Left renal cortex interstitium (tissue), 4 donors: ENCODE measurements around the gene HIVEP1. TPM values are rescaled to one million over a fixed set of nuclear protein-coding genes. Genes with fewer than 3 reads are reported as not detected.

Source experiments
- DNase-seq, 4 donors: peaks; one replicate each; pipeline ENCODE4 v3.0.0-alpha.2; 2013; ENCODE audit warnings: low read depth in 4 of 4, low spot score in 2 of 4, missing footprints in 1 of 4
- polyA plus RNA-seq, 4 donors: library from polyadenylated mRNA; unstranded; fragments of 120-200 nt; gene quantifications; one replicate each; pipeline ENCODE4 v1.2.1, GENCODE V29; 2013; ENCODE audit not compliant: insufficient read length in 4 of 4

Gene HIVEP1
- polyA plus RNA-seq, 4 donors: 18.0 to 24.4 (median 22.6) TPM

DNA sequence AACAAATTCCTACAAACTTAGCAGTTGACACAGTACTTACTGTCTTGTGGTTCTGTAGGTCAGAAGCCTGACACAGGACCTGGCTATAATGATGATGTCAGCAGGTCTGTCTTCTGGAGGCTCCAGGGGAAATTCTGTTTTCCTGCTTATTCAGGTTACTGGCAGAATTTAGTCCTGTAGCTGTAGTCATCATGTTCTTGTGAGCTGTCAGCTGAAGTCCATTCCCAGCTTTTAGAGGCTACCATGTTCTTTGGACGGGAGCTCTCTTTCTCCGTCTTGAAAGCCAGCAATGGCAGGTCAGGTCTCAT is 99.2 kb downstream of the HIVEP1 start:
- no peak for DNase-seq

- DNase-seq: no peak
These were observed 100.6 kb downstream of the HIVEP1 start for GRCh38 chr6:12112540-12113189.

- DNase-seq: no peak
These were observed 101.1 kb downstream of the HIVEP1 start for GRCh38 chr6:12113190-12113577.

DNA sequence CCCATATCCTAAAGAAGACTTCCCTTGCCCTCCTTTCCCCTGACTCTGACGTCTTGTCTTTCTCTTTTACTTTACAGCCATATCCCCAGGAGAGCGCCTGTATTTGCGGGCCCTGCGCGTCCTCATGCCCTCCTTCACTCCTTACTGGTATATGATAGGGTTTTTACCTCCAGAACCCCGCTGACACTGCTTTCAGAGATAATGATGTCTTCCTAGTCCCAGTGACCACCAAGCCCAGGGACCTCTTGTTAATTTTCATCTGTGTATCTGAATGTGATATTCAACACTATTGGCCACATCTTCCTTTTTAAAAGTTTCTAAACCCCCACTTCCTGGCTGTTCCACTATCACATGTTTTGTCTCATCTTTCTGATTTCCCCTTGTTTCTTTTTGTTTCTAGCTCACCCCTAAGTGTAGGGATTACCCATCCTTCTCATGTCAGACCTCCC is 102.0 kb downstream of the HIVEP1 start:
- DNase-seq: no peak

- no peak for DNase-seq
These were observed 102.9 kb downstream of the HIVEP1 start for GRCh38 chr6:12115001-12115400.

- DNase-seq: no peak
These were observed 103.4 kb downstream of the HIVEP1 start for GRCh38 chr6:12115492-12115891.

DNA sequence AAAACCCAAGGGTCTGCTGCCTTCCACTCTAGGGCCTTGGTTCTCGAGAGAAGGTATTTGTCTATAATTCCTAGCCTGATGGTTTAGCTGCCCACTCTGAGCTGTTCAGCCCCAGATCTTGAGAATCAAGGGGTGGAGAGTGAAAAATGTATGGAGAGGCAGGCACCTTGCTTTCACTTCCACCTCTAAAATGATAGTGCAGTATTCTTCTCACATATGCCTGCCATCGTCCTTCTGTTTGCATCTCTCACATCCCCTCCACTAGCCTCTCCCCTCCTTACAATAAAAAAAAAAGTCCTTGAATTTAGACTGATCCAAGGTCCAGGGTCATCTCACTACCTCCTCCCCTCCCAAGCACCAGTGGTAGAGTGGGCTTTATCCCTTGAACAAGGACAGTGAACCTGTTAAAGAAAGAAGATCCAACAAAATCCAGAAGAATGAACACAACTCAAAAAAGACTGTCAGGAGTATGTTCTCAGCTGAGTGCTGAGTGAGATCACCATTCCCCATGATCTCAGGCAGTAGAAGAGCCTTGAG is 104.2 kb downstream of the HIVEP1 start:
- no peak for DNase-seq

- no peak for DNase-seq
These were observed 104.9 kb downstream of the HIVEP1 start for GRCh38 chr6:12116978-12117377.

GRCh38 chr6:12118607-12119006 is 106.5 kb downstream of the HIVEP1 start:
- DNase-seq: no peak

DNA sequence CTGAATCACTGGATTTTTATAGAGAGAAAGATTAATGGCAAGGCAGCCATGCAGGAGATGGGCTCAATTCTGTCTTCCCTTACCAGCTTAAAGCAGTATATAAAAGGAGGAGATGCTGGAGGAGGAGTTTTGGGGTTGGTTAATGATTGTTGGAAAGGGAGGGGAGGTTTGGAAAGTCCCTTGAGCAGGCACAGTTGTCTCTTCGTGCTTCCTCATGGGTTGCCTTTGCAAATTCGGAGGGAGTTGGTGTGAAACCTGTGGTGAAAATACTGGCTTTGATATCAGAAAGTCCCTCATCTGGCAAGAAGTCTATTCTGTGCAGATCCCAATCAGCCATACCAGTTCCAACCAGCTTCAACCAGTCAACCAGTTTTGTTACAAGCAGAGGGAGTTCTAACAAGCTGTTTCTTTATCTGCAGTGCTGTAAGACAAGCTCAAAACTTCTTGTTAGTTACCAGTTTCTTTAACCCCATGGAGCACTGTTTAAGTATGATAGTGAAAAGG is 107.0 kb downstream of the HIVEP1 start:
- DNase-seq: peak in 2 of 4 donors; percentile 21 to 24

GRCh38 chr6:12125396-12125795 is 113.3 kb downstream of the HIVEP1 start:
- no peak for DNase-seq

DNA sequence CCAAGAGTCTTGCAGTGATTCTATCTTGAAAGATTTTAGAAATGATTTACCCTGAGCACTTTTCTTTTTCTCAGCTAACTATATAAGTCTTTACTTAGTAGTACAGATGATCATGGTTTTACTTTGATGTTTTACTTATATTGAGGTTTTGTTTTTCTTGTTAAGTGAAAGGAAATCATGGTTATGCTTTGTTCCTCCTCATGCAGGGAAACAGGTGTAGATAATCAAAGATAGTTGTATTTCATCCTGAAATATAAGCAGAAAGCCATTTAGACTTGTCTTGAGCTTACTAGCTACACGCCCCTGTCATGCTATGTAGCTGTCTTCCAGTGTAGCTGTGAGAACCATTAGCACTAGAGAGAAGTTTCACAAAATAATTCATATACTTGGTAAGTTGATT is 113.9 kb downstream of the HIVEP1 start:
- DNase-seq: no peak

DNA sequence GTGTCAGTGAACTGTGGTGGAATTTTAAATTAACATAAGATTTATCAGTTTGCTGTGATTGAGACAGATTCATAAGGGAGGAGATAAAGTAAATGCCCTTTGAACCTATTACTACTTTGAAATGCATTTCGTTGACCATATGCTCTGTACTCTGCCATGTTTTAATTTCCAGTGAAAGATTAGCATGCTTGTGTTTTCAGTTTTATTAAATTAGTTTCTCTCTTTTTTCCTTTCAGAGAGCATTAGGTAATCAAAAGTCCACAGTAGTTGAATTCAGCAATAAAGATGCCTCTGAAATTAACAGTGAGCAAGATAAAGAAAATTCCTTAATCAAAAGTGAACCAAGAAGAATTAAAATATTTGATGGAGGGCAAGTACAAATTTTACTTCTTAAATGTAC is 117.4 kb downstream of the HIVEP1 start:
- DNase-seq: no peak

DNA sequence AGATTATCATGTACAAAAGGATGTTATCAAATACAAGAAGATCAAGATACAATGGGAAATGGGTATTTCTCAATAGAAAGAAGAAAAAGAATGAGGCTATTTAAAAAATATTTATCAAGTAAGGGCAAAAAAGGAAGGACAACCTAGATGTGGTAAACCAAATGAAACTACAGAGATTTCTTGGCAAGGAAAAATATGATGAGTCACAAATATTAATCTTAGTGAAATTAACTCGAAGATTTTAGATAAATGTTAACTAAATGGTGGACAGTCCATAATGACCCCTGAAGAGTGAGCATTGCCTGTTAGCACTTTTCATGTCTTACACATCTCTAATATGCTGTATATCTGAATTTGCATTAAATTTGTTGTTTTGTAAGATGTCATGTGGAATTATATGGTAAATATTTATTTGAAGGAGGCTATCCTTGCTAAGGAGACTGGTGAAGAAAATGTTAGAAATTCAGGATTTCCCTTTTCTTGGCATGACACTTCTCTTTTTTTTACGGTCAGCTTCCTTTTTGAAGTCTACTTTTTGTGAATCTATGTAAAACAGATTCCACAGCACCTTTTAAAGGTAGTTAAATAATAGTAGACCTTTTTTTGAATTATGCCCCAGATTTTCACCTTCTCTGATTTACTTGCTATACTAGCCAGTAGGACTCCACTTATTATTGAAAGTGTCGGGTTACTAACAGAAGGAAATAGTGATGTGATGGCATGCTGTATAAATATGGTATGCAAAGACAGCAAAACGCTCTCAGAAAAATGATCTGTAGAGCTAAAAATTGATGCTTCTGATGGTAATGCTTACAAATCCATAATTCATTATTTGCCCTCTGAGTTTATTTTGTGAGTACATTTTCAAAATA is 120.5 kb downstream of the HIVEP1 start:
- no peak for DNase-seq

GRCh38 chr6:12134581-12134980 is 122.5 kb downstream of the HIVEP1 start:
- no peak for DNase-seq

DNA sequence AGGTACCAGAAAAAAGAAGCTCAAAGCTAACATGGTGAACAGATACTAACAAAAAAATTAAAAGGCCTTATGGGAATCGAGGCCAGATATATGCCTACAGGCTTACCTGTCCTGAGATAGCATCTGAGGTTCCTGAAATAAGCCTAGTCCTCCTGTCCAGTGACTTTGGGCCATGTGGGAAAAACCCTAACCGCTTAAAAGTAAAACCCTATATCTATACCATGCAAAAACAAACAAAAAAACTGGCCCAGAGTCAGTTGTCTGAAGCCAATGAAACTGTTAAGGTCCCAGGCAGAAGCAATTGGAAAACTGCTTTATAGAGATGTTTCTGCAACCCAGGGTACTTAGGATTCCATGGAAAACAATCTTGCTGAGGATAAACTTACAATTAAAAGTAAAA is 122.9 kb downstream of the HIVEP1 start:
- DNase-seq: no peak

DNA sequence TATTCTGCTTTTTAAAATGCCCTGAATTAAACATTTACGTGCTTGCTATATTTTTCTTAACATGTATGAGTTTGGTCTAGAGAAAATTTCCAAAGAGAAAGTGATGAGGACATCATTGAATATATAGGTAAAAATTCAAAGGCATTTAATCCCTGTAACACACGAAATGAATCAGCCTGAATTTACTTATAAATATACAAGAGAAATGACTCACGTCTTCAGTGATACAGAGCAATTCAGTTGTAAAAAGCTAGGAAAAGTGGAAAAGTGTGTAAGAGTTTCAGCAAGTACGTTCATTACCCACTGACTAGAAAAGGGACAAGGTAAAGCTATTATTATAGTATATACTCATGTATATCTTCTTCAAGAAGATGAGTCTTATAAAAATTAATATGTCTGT is 124.8 kb downstream of the HIVEP1 start:
- no peak for DNase-seq

DNA sequence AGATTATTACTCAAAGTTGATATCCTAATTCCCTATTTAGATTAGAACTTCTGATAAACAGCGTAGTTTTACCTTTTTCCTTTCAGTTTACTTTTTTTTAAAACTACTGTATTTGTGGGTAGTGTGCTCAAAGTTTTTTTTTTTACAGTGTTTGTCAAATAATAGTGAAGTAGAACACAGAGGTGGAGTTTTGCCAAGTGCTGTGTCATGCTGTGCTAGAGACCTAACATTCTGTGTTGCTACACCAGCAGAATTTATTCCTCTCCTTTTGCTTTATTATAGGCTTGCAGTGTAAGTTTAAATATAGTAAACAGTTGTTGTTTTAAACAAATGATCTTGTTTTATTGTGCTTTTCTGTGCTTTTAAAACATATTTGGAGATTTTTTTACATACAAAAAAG is 125.4 kb downstream of the HIVEP1 start:
- DNase-seq: no peak

DNA sequence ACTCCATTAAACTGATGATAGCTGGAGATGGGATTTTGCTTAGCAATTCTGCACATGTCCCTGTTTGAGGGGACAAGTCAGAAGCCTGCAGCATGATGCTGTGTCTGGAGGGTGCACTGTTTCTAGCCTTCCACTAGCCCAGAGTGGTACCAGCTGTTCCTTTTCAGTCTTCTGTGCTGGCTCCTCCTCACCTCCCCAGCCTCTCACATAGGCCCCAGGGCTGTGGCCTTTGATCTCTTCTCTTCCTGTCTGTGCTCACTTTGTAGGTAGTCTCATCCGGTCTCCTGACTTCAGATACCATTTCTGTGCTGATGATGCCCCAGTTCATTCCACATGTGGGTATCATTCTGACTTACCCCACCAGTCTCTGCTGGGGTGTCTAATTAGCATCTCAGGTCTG is 126.3 kb downstream of the HIVEP1 start:
- no peak for DNase-seq

DNA sequence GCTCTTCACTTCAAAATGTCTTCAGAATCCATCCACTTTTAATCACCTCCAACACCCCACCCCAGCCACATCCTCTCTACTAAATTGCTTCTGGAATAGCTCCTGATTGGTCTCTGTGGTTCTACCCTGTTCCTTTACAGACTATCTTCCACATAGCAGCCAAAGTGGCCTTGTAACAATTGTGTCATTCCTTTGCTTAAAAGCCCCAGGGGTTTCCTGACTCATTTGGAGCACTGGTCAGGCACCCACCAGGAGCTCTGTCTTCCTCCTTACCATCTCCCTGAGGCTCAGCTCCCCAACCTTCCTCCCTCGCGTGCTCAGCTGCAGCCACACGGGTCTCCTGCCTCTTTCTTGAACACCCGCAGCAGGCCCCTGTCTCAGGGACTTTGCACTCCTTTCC is 126.8 kb downstream of the HIVEP1 start:
- no peak for DNase-seq

DNA sequence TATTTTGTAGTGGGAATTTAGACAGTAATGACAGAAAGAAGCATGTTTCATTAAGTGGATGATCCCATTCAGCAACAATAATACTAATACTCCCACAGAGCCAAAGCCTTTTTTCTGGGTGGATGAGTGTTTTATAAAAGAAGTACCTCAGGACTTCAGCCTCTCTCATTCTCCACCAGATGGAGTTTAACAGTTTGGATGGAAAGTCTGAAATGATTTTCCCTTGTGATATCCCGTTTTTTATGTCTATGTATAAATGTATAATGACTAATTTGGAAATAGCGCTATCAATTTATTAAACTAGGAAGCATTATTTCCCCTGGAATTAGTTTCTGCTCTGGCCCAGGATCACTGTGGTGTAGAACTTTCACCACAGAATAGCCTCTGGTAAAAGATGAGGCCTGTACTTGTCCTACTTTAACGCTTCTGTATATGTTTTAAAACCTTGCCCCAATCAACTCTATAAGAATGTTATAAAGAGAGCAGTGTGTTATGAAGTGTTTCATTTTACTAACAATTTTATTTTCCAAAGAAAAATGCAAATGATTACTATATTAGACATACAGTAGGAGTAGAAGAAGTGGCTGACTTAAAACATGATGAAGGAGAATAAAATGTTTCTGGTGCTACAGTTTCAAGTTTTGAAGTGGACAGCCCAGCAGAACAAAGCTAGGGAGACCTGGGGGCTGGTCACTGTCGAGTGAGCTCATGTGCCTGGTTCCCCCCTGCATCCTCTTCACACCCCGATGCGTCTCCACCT is 135.6 kb downstream of the HIVEP1 start:
- DNase-seq: no peak
